ES-I3 (cell line): ENCODE results near the gene MAN2A2.
"Not testable (repeated sequence)": the region's sequence is repeated elsewhere in the genome, so short reads cannot be mapped to it uniquely, and the experiment has no call there.

ENCODE experiments used
- H3K36me3 ChIP-seq: 2 replicates; pipeline ENCODE4 v1.6.1; 2013; ENCODE audit warnings: mild to moderate bottlenecking, low read length, control low read depth, moderate library complexity; ENCODE audit not compliant: insufficient read depth
- H3K4me1 ChIP-seq: 2 replicates; pipeline ENCODE4 v1.6.1; 2013; ENCODE audit warnings: mild to moderate bottlenecking, control low read depth, low read length; ENCODE audit not compliant: insufficient read depth
- H3K9ac ChIP-seq: 2 replicates; pipeline ENCODE4 v1.6.1; 2013; ENCODE audit warnings: low read depth, mild to moderate bottlenecking, low read length, moderate library complexity
- H3K9me3 ChIP-seq: 2 replicates; pipeline ENCODE4 v1.6.1; 2013; ENCODE audit warnings: mild to moderate bottlenecking, low read length, moderate library complexity; ENCODE audit not compliant: control insufficient read depth, insufficient read depth

MAN2A2 gene

DNA sequence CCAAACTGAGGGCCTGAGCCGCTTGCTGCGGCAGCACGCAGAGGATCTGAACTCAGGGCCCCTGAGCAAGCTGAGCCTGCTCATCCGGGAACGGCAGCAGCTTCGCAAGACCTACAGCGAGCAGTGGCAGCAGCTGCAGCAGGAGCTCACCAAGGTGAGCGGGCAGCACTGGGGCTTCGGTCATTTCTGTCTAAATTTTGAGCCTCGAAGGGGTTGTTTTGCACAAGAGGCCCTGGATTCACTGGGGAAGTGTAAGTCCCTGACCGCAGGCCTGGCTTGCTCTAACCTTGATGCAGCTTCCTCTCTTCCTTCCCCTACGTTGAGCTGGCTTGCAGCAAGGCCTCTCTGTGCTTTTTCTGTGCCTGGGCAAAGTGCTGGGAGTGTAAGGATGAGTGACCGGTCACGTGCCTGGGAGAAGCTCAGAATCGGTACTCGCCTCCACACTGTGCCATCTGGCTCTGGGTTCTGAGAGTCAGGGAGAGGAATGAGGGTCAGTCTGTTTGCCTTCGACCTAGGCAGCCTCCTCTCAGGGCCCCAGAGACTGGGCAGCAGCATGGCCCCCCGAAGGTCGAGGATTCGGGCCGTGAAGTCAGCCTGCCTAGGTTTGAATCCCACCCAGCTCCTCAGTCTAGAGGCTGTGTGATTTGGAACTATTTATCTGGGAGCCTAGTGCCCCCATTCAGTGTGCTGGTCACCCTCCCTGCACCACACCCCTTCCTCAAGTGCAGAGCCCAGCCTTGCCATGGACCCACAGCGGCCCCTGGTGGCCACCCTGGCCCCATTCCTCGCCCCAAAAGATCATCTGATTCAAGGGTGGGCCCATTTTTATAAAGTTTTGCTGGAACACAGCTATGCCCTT, 17.4 kb upstream of the MAN2A2 start:
- peaks cover 14% of the 10 kb centered on the region for H3K4me1 ChIP-seq
- H3K36me3 ChIP-seq: peaks cover 4% of the 10 kb centered on the region
- no peaks in the 10 kb centered on the region for H3K9me3 ChIP-seq
- no peak overlapping the region for H3K9ac ChIP-seq

DNA sequence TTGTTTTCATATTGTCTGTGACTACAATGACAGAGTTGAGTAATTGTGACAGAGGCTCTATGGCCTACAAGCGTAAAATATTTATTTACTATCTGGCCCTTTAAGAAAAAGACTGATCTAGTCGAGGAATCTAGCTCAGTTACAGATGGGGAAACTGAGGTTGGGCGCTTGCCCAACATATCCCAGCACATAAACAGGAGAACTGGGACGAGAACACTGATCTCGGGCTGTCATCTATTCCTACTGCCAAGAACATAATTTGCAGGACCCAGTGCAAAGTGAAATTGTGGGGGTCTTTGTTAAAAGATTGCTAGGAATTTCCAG, 16.8 kb upstream of the MAN2A2 start:
- peaks cover 4% of the 10 kb centered on the region for H3K36me3 ChIP-seq
- no peak overlapping the region for H3K9ac ChIP-seq
- no peaks in the 10 kb centered on the region for H3K9me3 ChIP-seq
- peaks cover 14% of the 10 kb centered on the region for H3K4me1 ChIP-seq

DNA sequence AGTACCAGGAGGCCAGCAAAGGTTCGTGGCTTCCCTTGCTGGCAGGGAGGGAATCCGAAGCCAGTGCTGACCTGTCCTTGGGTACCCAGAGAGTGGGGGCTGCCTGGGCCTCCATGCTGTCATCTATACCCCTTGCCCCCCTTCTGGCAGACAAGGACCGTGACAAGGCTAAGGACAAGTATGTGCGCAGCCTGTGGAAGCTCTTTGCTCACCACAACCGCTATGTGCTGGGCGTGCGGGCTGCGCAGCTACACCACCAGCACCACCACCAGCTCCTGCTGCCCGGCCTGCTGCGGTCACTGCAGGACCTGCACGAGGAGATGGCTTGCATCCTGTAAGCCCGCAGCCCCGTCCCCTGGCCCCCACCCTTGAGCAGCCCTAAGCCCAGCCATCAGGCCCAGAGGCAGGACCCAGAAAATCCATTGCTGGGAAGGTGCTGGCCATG, 16.0 kb upstream of the MAN2A2 start:
- H3K36me3 ChIP-seq: peaks cover 4% of the 10 kb centered on the region
- H3K9ac ChIP-seq: no peak overlapping the region
- no peaks in the 10 kb centered on the region for H3K9me3 ChIP-seq
- peaks cover 14% of the 10 kb centered on the region for H3K4me1 ChIP-seq

DNA sequence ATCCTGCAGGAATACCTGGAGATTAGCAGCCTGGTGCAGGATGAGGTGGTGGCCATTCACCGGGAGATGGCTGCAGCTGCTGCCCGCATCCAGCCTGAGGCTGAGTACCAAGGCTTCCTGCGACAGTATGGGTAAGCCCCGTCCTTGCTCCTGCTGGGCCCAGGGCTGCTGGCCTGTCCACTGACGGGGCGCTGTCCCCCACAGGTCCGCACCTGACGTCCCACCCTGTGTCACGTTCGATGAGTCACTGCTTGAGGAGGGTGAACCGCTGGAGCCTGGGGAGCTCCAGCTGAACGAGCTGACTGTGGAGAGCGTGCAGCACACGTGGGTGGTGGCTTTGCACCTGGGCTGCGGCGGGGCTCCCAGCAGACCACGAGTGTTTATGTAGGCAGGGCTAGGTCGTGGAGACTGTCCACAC, 13.8 kb upstream of the MAN2A2 start:
- H3K9ac ChIP-seq: no peak overlapping the region
- peaks cover 4% of the 10 kb centered on the region for H3K36me3 ChIP-seq

DNA sequence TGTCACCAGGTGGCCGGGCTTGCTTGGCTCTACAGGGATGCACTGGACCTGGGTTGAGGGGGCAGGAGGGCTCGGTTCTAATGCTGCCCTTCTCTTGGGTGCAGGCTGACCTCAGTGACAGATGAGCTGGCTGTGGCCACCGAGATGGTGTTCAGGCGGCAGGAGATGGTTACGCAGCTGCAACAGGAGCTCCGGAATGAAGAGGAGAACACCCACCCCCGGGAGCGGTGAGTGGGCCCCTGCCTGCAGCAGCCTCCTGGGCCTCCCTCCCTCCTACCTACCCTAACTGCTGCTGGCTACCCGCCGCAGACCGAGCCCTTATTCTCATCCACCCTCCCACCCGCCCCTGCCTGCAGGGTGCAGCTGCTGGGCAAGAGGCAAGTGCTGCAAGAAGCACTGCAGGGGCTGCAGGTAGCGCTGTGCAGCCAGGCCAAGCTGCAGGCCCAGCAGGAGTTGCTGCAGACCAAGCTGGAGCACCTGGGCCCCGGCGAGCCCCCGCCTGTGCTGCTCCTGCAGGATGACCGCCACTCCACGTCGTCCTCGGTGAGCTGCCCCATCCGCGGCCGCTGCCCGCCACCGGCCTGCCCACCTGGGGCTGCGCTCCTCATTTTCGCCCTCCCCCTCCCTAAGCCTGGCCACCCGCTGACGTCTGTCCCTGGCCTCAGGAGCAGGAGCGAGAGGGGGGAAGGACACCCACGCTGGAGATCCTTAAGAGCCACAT, 13.2 kb upstream of the MAN2A2 start:
- H3K36me3 ChIP-seq: peaks cover 4% of the 10 kb centered on the region
- H3K9ac ChIP-seq: no peak overlapping the region
- H3K4me1 ChIP-seq: peaks cover 3% of the 10 kb centered on the region; the same call in 1 of the 2 replicates
- H3K9me3 ChIP-seq: no peaks in the 10 kb centered on the region

More for the DNA sequence above, 13.8 kb upstream of the MAN2A2 start:
- H3K4me1 ChIP-seq: peaks cover 7% of the 10 kb centered on the region; the same call in 1 of the 2 replicates
- no peaks in the 10 kb centered on the region for H3K9me3 ChIP-seq

DNA sequence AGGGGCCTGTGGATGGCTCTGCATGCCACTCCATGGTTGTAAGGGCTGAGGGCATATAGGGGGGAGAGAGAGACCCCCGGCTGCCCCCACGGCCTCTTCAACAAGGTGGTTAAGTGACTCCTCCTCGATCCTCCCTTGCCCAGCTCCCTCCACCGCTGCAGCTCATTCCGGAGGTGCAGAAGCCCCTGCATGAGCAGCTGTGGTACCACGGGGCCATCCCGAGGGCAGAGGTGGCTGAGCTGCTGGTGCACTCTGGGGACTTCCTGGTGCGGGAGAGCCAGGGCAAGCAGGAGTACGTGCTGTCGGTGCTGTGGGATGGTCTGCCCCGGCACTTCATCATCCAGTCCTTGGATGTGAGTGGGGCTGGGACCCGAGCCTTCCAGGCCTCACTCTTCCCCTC, 12.3 kb upstream of the MAN2A2 start:
- peaks cover 4% of the 10 kb centered on the region for H3K36me3 ChIP-seq
- no peak overlapping the region for H3K9ac ChIP-seq
- H3K9me3 ChIP-seq: no peaks in the 10 kb centered on the region
- no peaks in the 10 kb centered on the region for H3K4me1 ChIP-seq

DNA sequence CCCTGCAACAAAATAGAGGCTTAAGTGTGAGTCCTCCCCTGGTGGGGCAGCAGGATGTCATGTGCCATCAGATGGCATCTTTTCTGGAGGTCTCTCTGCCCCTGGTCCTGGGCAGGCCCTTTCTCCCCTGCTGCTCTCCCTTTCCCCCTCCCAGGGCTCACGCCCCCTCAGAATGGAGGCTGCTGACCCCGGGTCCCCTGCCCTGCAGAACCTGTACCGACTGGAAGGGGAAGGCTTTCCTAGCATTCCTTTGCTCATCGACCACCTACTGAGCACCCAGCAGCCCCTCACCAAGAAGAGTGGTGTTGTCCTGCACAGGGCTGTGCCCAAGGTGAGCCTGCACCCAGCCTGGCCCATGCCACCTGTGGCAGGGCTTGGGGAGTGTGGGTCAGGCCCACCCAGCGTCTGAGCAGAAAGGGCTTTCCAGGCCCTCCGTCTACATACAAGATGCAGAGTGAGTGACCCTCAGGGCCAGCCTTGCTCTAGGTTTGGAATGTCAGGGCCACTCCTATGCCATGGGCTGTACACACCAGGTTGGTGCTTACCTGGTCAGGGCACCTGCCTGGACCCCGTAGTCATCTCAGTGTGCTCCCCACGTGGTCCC, 11.7 kb upstream of the MAN2A2 start:
- Histone ChIP-seq H3K9ac (no peak overlapping the region), H3K9me3 (no peaks in the 10 kb centered on the region), H3K4me1 (no peaks in the 10 kb centered on the region), H3K36me3 (peaks cover 4% of the 10 kb centered on the region)

DNA sequence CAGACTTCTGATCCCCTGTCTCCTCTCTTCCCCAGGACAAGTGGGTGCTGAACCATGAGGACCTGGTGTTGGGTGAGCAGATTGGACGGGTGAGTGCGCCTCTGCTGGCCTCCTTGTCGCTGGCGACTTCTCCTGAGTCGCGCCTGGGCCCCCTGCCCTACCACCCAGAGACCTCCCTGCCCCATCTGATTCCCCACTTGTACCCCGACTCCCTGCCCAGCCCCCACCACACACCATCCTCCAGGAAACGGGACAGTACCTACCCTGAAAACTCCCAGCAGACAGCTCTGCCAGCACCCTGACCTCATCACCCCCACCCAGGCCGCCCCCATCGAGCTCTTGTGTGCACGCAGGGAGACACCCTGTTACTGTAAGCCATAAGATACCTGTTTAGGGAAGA, 11.1 kb upstream of the MAN2A2 start:
- no peaks in the 10 kb centered on the region for H3K4me1 ChIP-seq
- no peak overlapping the region for H3K9ac ChIP-seq
- peaks cover 4% of the 10 kb centered on the region for H3K36me3 ChIP-seq

DNA sequence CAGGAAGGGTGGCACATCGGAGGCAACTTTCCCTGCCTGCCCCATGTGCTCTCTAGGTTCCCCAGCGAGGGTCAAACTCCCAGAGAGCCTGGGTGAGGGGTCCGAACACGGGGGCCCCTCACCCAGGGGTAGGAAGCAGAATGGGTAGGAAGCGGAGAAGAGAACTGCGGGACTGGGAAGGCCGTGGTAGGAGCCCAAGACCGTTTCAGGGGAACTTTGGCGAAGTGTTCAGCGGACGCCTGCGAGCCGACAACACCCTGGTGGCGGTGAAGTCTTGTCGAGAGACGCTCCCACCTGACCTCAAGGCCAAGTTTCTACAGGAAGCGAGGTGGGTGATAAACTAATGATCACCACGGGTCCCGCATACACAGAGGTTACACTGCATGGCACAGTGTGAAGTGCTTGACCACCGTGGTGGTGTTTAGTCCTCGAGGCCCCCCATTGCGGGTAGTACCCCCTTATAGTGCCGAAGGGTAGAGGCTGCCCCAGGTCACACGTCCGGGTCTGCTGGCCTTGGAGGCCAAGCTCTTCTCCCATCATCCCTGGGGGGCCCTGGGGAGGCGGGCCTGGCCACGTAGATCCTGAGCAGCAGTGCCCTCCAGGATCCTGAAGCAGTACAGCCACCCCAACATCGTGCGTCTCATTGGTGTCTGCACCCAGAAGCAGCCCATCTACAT, 10.5 kb upstream of the MAN2A2 start:
- no peaks in the 10 kb centered on the region for H3K4me1 ChIP-seq
- H3K9ac ChIP-seq: no peak overlapping the region
- peaks cover under 1% of the 10 kb centered on the region for H3K36me3 ChIP-seq
- no peaks in the 10 kb centered on the region for H3K9me3 ChIP-seq

More for the DNA sequence above, 11.1 kb upstream of the MAN2A2 start:
- no peaks in the 10 kb centered on the region for H3K9me3 ChIP-seq

DNA sequence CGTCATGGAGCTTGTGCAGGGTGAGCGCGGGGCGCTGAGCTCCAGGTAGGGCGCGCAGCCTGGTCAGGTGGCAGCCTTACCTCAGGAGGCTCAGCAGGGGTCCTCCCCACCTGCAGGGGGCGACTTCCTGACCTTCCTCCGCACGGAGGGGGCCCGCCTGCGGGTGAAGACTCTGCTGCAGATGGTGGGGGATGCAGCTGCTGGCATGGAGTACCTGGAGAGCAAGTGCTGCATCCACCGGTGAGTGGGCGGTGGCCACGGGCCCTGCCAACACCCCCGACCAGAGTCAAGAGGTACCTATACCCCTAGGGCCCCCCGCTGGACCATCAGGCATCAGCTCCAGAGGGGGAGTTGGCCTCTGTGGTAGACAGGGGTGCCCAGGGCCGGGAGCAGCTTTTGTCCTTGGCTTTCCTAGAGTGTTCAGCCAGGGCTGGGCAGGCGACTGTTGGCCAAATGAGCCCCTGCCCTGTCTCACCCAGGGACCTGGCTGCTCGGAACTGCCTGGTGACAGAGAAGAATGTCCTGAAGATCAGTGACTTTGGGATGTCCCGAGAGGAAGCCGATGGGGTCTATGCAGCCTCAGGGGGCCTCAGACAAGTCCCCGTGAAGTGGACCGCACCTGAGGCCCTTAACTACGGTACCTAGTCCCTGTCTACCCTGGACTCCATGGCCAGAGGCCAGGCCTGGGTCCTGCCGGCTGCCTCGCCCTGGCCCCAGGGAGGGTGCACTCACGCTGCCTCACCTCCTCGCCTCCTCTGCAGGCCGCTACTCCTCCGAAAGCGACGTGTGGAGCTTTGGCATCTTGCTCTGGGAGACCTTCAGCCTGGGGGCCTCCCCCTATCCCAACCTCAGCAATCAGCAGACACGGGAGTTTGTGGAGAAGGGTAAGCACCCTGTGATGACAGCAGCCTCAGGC, 9.7 kb upstream of the MAN2A2 start:
- Histone ChIP-seq H3K9ac (no peak overlapping the region), H3K4me1 (no peaks in the 10 kb centered on the region), H3K9me3 (no peaks in the 10 kb centered on the region), H3K36me3 (no peaks in the 10 kb centered on the region; the same call in 1 of the 2 replicates)

DNA sequence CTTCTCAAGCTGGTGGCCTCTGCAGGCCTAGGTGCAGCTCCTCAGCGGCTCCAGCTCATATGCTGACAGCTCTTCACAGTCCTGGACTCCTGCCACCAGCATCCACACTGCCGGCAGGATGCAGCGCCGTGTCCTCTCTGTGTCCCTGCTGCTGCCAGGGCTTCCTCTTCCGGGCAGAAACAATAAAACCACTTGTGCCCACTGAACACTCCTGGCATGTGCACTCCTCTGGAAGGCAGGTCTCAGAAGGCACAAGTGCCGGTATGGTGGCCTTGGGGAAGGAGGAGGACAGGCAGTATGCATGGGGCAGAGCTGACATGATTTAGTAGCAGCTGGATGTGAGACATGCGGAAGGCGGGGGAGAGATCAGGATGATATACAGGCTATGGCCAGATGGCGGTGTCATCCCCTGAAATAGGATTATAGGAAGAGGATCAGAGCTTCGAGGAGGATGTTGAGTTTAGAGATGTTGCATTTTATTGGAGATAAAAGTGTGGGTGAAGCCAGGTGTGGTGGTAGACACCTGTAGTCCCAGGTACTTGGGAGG, 7.5 kb upstream of the MAN2A2 start:
- no peaks in the 10 kb centered on the region; the same call in 1 of the 2 replicates for H3K36me3 ChIP-seq
- no peaks in the 10 kb centered on the region for H3K4me1 ChIP-seq
- no peaks in the 10 kb centered on the region for H3K9me3 ChIP-seq
- no peak overlapping the region for H3K9ac ChIP-seq

DNA sequence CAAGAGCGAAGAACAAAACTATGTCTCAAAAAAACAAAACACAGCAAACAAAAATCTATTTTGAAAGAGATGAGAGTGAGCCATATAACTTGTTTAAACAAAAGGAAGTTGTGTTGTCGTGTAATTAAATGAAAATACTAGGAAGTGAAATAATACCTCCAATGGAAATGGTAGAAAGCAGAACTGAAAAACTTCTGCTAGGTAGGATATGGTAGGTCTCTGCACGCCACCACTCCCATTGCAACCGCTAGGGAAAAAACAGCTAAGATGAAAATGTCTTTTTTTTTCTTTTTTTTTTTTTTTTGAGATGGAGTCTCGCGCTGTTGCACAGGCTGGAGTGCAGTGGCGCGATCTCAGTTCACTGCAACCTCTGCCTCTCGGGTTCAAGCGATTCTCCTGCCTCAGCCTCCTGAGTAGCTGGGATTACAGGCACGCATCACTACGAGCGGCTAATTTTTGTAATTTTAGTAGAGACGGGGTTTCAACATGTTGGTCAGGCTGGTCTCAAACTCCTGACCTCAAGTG, 5.9 kb upstream of the MAN2A2 start:
- not testable (repeated sequence) for H3K9ac ChIP-seq, H3K36me3 ChIP-seq, H3K4me1 ChIP-seq, H3K9me3 ChIP-seq
